ENCODE data around the gene HAAO.

Gene HAAO

GRCh38 chr2:42726680-42727079 lies 65.7 kb downstream of the HAAO start:
- no peaks in the 10 kb centered on the region for H3K79me2 ChIP-seq (ENCODE audit: low read length)
- TF ChIP-seq CTCF (IDR thresholded peaks at IDR 0.05; ENCODE audit: low read depth, low read length): no peak
- no peak for TF ChIP-seq EZH2phosphoT487 (IDR thresholded peaks at IDR 0.05; ENCODE audit: low read depth)
- no peak overlapping the region for H3K4me3 ChIP-seq (ENCODE audit: low read length)
- H4K20me1 ChIP-seq (ENCODE audit: insufficient read depth, low read length): no peaks in the 10 kb centered on the region
- no peak overlapping the region for H2AFZ ChIP-seq (ENCODE audit: low read depth, low read length)
- H3K27ac ChIP-seq (ENCODE audit: low read length): no peak overlapping the region
- H3K9me3 ChIP-seq (ENCODE audit: insufficient read depth, low read length): no peaks in the 10 kb centered on the region
- H3K27me3 ChIP-seq (ENCODE audit: low read depth, low read length): no peaks in the 10 kb centered on the region
- H3K4me1 ChIP-seq (ENCODE audit: low read length): peaks cover 39% of the 10 kb centered on the region
- H3K36me3 ChIP-seq (replicated peaks; ENCODE audit: low read depth, low read length): peaks cover 18% of the 10 kb centered on the region
- H3K9ac ChIP-seq (ENCODE audit: low read length): no peak overlapping the region
- no peak overlapping the region for H3K4me2 ChIP-seq (ENCODE audit: low read length)

GRCh38 chr2:42725657-42726056 lies 66.7 kb downstream of the HAAO start:
- Histone ChIP-seq H3K9me3 (ENCODE audit: insufficient read depth, low read length) (no peaks in the 10 kb centered on the region), H2AFZ (ENCODE audit: low read depth, low read length) (no peak overlapping the region), H3K36me3 (replicated peaks; ENCODE audit: low read depth, low read length) (peaks cover 18% of the 10 kb centered on the region), H4K20me1 (ENCODE audit: insufficient read depth, low read length) (no peaks in the 10 kb centered on the region), H3K4me2 (ENCODE audit: low read length) (peak overlapping the region; percentile 33), H3K4me1 (ENCODE audit: low read length) (peaks cover 43% of the 10 kb centered on the region), H3K27ac (ENCODE audit: low read length) (peak overlapping the region; percentile 55), H3K27me3 (ENCODE audit: low read depth, low read length) (no peaks in the 10 kb centered on the region), H3K79me2 (ENCODE audit: low read length) (no peaks in the 10 kb centered on the region), H3K4me3 (ENCODE audit: low read length) (no peak overlapping the region), H3K9ac (ENCODE audit: low read length) (no peak overlapping the region)
- no peak for TF ChIP-seq EZH2phosphoT487 (IDR thresholded peaks at IDR 0.05; ENCODE audit: low read depth)
- no peak for TF ChIP-seq CTCF (IDR thresholded peaks at IDR 0.05; ENCODE audit: low read depth, low read length)

GRCh38 chr2:42724886-42725285 lies 67.5 kb downstream of the HAAO start:
- H3K27ac ChIP-seq (ENCODE audit: low read length): peak overlapping the region; percentile 55
- H3K4me2 ChIP-seq (ENCODE audit: low read length): peak overlapping the region; percentile 33
- no peak overlapping the region for H3K9ac ChIP-seq (ENCODE audit: low read length)
- H4K20me1 ChIP-seq (ENCODE audit: insufficient read depth, low read length): no peaks in the 10 kb centered on the region
- H3K9me3 ChIP-seq (ENCODE audit: insufficient read depth, low read length): no peaks in the 10 kb centered on the region
- peaks cover 43% of the 10 kb centered on the region for H3K4me1 ChIP-seq (ENCODE audit: low read length)
- H3K79me2 ChIP-seq (ENCODE audit: low read length): no peaks in the 10 kb centered on the region
- no peak overlapping the region for H2AFZ ChIP-seq (ENCODE audit: low read depth, low read length)
- H3K4me3 ChIP-seq (ENCODE audit: low read length): peak overlapping the region; percentile 5; the same call in 1 of the 2 replicates
- peaks cover 15% of the 10 kb centered on the region for H3K36me3 ChIP-seq (replicated peaks; ENCODE audit: low read depth, low read length)
- TF ChIP-seq EZH2phosphoT487 (IDR thresholded peaks at IDR 0.05; ENCODE audit: low read depth) (no peak), CTCF (IDR thresholded peaks at IDR 0.05; ENCODE audit: low read depth, low read length) (no peak)
- H3K27me3 ChIP-seq (ENCODE audit: low read depth, low read length): no peaks in the 10 kb centered on the region

- H3K4me3 ChIP-seq (ENCODE audit: low read length): no peak overlapping the region
- H3K79me2 ChIP-seq (ENCODE audit: low read length): no peaks in the 10 kb centered on the region
- peak overlapping the region; percentile 81 for H3K4me2 ChIP-seq (ENCODE audit: low read length)
- H3K36me3 ChIP-seq (replicated peaks; ENCODE audit: low read depth, low read length): peaks cover 15% of the 10 kb centered on the region
- H4K20me1 ChIP-seq (ENCODE audit: insufficient read depth, low read length): no peaks in the 10 kb centered on the region
- H3K27me3 ChIP-seq (ENCODE audit: low read depth, low read length): no peaks in the 10 kb centered on the region
- no peak overlapping the region for H3K27ac ChIP-seq (ENCODE audit: low read length)
- H3K9me3 ChIP-seq (ENCODE audit: insufficient read depth, low read length): no peaks in the 10 kb centered on the region
- no peak overlapping the region for H2AFZ ChIP-seq (ENCODE audit: low read depth, low read length)
- TF ChIP-seq EZH2phosphoT487 (IDR thresholded peaks at IDR 0.05; ENCODE audit: low read depth): no peak
- no peak for TF ChIP-seq CTCF (IDR thresholded peaks at IDR 0.05; ENCODE audit: low read depth, low read length)
- no peak overlapping the region for H3K9ac ChIP-seq (ENCODE audit: low read length)
- peaks cover 43% of the 10 kb centered on the region for H3K4me1 ChIP-seq (ENCODE audit: low read length)
Observed at GRCh38 chr2:42723465-42723864, 68.9 kb downstream of the HAAO start.
